Activated T-cell treated with anti-CD3 and anti-CD28 coated beads, Interleukin-2, amount 50 U/mL, for 48 hours (primary cell): ENCODE measurements around the gene PEAK1.
A peak's percentile ranks its signal among the peaks of the same experiment; 100 is the strongest.

ENCODE experiments used
- DNase-seq, 2 experiments: peaks; one replicate each; pipeline ENCODE4 v3.0.0-alpha.2; 2020

Gene PEAK1

GRCh38 chr15:77075528-77075927, 344.4 kb downstream of the PEAK1 start:
- DNase-seq = no peak

DNA sequence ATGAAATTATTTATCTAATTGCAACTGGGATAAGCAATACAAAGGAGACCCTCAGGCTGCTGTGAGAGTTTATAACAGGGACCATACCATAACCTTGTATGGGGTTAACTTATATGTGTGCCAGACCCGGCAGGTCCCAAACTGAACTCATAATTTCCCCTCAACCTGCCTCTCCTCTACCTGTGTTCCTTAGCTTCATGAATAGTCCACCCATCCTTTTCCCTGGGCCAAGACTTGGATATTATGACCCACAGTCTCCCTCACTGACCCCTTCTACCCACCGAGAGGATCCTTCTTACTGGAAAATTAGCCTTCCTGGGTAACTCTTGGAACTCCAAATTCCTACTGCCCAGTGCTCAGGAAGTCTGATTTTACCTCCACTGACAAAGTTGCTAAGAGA, 345.6 kb downstream of the PEAK1 start:
- no peak for DNase-seq

DNA sequence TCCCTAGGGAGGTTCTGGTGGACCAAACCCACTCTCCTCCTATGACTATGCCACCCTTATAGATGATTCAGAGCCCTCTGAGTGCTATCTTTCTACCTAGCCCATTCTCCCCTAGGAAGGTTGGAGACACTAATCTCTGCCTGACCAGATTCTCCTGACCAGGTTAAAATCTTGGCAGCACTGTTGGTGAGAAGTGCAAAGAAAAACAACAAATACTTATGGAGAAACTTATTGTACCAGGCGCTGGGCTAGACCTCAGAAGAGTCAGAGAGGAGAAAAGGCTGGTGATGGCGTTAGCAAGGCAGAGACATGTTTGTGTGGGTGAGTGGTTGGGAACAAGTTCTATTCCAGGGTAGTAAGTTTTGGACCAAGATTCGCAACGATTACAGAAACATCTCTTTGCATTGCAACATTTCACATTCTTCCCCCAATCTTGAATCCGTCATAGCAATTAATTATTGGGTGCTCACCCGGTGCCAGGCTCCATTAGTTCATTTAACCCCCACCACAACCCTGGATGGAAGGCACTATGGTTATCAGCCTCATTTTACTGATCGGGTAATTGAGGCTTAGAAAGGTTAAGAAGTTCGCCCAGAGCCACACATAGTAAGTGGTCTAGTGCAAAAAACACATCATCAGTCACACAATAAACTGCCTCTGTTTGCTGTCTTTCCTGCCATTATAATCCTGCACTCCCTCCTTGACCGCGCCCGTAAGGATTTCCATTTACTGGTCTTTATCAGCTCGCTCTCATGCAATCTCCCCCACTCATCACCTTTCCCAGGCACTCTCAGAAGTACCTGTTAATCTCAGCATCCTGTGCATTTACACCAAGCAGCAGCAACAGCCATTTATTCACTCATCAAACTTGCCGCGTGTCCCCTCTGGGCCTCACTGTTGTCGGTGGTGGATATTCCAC, 348.3 kb downstream of the PEAK1 start:
- DNase-seq = no peak

DNA sequence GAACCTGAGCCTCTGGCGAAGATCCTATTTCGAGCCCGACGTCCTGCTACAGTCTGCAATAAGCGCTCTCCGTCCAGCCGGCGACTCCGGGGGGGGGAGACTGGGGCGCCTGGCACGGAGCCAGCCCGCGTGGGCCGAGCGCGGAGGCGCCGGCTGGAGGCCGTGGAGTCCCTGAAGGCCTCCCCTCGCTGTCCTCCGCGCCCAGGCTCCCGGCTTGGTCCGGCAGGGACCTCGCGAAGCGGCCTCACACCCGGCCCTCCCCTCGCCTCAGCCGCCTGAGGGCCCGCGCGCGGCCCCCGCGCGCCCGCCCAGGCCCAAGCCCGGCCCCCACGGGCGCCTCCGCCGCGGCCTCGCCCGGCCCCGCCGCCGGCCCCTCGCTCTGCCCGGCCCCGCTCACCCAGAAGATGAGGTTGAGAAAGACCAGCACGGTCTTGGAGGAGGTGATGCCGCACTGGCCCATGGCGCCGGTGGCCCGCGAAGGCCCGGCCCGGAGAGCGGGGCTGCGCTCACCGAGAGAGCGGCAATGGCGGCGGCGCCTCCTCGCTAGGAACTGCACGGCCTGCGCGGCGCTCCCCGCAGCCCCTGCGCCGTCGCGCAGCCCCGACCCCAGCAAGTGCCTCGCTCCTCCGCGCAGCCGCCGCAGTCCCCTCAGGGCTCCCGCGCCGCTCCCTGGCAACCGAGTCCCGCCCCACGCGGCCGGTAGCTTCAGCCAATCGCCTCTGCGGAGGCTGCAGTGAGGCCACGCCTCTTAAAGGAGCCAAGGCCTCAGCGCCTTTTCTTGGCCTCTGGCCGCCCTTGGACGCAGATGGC, 349.2 kb downstream of the PEAK1 start, which contains the start of gene TSPAN3:
TSS of gene TSPAN3 (minus strand) at position 615 of the 810 bp plus-strand sequence. CDS start at position 460, 155 bp downstream.
- peak; percentile 94 to 95 for DNase-seq

- DNase-seq = no peak
Observed at GRCh38 chr15:77070180-77070494, 349.8 kb downstream of the PEAK1 start.

GRCh38 chr15:77069521-77070121, 350.3 kb downstream of the PEAK1 start:
- DNase-seq = no peak

DNA sequence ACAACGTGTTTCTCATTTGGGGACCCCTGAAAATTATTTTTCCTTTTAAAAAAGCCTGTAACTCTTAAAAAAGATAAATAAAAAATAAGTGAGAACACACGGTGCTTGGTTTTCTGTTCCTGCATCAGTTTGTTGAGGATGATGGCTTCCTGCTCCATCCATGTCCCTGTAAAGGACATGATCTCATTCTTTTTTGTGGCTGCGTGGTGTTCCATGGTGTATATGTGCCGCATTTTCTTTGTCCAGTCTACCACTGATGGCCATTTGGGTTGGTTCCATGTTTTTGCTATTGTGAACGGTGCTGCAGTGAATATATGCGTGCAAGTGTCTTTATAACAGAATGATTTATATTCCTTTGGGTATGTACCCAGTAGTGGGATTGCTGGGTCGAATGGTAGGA, 351.3 kb downstream of the PEAK1 start:
- DNase-seq = no peak

GRCh38 chr15:77067691-77068367, 352.1 kb downstream of the PEAK1 start:
- DNase-seq = no peak

GRCh38 chr15:77066971-77067690, 352.8 kb downstream of the PEAK1 start:
- no peak for DNase-seq

DNA sequence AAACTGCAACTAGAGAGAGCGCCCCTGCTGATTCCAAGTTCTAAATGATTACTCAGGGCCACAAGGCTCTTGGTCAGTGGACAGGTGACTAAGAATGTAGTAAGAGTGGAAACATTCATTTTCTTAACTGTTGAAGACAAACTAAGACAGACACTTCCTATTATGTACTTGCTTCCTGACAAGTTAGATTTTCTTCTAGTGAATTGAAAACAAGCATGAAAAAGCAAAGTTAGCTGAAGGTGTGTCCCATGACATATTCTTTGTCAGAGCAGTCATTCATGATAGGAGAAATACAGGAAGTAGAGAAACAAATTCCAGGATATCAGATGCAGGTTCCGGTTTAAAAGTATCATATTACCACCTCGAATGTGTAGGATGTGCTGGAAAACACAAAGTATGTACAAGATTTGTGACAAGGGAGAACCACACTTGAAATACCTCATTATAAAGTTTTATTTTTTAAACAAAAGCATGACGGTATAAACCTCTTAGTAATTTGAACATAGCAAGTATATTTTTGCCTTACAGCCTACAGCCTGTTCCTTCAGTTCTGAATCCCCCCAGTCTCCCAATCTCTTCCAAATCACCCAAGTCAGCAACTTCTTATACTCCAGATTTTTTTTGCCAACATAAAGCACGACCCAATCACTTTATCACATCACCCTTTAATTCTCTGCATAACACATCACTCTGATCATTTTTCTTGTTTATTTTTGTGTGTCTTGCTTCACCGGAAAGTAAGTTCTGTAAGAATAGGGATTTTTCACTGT, 355.2 kb downstream of the PEAK1 start:
- DNase-seq = no peak

GRCh38 chr15:77064063-77064462, 355.8 kb downstream of the PEAK1 start:
- no peak for DNase-seq

DNA sequence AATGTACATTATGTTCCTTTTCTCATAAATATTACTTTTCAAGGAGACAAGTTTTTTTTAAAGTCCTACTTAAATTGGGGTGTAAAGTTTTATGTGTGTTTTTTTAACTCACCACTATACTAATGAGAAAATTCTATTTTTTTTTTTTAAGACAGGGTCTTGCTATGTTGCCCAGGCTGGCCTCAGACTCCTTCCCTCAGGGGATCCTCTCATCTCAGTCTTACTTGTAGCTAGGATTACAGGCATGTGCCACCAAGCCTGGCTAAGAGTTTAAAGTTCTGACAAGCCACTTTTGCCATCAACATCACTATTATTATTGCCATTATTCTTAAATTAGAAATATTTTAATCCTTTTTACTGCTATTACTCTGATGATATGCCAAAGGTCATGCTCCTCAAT, 356.7 kb downstream of the PEAK1 start:
- no peak for DNase-seq

DNA sequence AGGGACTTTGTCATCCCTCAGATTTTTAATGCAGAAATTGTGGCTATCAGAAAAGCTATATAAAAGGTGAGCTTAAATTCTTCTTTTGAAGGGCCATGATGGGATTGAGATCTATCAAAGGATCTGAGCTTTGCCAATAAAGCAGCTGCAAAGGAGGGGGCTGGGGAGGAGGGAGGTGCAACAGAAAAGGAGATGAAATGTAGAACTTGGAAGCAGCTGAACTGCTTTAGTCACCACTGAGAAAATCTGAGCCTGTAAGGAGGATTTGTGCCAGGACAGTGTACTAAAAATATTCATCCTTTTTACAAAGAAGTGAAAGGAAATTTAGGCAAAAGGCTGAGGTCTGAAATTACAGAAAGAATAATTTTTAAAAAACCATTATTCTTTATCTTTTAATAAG, 359.4 kb downstream of the PEAK1 start:
- no peak for DNase-seq

DNA sequence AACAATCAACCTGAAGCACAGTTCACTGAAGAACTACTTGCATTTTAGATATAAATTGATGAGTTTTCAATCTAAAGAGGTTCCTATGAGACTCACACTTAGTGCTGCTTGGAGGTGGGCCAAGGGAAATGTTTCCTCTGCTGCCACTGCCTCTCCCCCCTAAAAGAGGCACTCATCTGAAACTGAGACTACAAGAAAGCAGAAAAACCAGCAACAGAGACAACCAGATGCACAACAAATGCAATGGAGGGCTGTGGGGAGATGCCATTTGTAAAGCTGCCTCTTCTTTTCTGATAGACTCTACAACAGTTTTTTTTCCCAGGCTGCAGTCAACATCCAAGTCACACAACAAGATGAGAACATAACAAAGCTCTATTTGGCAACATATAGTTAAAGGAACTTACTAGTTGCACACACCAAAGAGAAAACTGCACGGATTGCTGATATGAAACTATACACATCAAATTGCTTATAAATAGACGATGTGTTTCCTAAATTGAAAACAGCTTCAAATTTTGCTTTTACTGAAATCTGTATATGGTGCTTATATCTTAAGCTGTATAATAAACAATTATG, 360.0 kb downstream of the PEAK1 start:
- DNase-seq = no peak

DNA sequence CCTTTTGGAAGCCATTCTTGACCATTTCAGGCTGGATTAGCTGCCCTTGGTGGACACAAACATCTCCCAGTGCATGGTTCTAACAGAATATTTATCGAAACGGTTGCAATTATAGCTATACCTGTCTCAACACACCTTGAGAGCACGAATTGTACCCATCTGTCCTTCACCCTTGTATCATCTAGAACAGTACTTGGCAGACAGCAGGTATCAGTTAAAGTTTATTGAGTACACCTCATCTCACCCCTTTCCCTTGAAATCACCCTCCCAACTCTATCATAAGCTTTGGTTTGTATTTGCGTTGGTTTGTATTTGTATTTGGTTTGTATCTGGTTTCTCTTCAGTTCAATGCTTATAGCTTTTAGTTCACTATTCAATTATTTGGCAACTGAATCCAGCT, 361.4 kb downstream of the PEAK1 start:
- DNase-seq = no peak

GRCh38 chr15:77057685-77058084, 362.2 kb downstream of the PEAK1 start:
- DNase-seq = no peak

DNA sequence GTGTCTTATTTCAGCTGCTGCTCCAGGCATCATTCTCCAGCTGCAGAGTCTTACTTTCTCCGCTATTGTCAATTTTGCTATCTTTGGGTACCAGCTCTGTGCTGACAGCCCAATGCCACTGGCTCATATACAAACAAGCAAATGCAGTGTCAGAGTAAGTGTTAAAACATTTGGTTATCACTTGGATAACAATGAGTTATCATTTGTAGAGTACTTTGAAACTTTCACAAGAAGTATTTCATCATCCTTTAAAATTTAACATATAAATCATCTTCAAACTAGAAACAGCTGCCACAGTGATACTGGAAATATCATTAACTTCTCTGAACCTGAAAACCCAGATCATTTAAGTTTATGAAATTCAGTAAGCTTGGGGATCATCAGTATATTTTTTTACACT, 362.8 kb downstream of the PEAK1 start:
- no peak for DNase-seq

- DNase-seq = no peak
Observed at GRCh38 chr15:77053709-77054108, 366.2 kb downstream of the PEAK1 start.

- DNase-seq = no peak
Observed at GRCh38 chr15:77052556-77052955, 367.3 kb downstream of the PEAK1 start.
